OCI-LY1 (cell line): Measurements from ENCODE around the gene STAM.

ENCODE experiments used
- EZH2 ChIP-seq: fragments of 200-600 bp; sonication (generic), shearing (Covaris generic); IDR thresholded peaks from 2 replicates; pipeline ENCODE4 v1.8.0; 2017; ENCODE audit warnings: borderline replicate concordance, mixed run types, mild to moderate bottlenecking, antibody characterized with exemption, low read length, moderate library complexity, mixed read lengths
- TF ChIP-seq, protein P1 (sequence below): fragments of 200-600 bp; sonication (generic), shearing (Covaris generic); IDR thresholded peaks from 2 replicates; pipeline ENCODE4 v1.5.1; 2017; ENCODE audit warnings: mild to moderate bottlenecking, antibody characterized with exemption, low read length, moderate library complexity, mixed read lengths

DNA sequence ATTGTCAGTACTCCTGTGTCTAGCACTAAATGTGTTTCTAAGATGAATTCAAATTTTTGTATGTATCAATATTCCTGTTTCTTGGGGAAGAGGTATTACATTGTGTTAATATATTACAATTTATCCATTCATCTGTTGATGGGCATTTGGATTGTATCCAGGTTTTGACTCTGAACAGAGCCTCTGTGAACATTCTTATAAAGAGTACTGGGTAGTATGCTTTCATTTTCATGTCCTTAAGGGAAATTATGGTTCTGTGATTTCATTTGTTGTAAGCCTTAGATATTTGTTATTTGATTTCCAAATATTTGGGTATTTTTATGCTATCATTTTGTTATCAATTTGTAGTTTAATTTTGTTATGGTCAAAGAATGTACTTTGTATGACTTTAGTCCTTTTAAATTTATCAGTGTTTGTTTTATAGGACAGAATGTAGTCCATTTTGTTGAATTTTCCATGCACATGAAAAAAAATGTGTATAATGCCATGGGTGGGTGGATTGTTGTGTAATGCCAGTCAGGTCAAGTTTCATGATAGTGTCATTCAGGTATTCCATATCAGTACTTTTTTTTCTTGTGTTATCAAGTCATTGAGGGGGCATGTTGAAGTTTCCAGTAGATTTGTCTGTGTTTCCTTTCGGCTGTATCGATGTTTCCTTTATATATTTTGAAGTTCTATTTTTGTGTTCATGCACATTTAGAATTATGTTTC lies 38.4 kb downstream of the STAM start:
- TF ChIP-seq, protein P1, sequence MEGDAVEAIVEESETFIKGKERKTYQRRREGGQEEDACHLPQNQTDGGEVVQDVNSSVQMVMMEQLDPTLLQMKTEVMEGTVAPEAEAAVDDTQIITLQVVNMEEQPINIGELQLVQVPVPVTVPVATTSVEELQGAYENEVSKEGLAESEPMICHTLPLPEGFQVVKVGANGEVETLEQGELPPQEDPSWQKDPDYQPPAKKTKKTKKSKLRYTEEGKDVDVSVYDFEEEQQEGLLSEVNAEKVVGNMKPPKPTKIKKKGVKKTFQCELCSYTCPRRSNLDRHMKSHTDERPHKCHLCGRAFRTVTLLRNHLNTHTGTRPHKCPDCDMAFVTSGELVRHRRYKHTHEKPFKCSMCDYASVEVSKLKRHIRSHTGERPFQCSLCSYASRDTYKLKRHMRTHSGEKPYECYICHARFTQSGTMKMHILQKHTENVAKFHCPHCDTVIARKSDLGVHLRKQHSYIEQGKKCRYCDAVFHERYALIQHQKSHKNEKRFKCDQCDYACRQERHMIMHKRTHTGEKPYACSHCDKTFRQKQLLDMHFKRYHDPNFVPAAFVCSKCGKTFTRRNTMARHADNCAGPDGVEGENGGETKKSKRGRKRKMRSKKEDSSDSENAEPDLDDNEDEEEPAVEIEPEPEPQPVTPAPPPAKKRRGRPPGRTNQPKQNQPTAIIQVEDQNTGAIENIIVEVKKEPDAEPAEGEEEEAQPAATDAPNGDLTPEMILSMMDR: no peak
- TF ChIP-seq EZH2: no peak
